K562 (cell line): Measurements from ENCODE around the gene IGSF3. TPM values are rescaled to one million over a fixed set of nuclear protein-coding genes. Genes with fewer than 3 reads are reported as not detected.
A peak's percentile ranks its signal among the peaks of the same experiment; 100 is the strongest.
"Not testable (repeated sequence)": the region's sequence is repeated elsewhere in the genome, so short reads cannot be mapped to it uniquely, and the experiment has no call there.

Experiments used
- ATAC-seq: fragments of 200-7000 bp; cut with Tn5 transposase; 3 replicates; pipeline ENCODE4 v1.9.1; 2020; ENCODE audit warnings: moderate library complexity
- BruUV-seq: library from RNA; stranded (reverse); fragments of 400-500 nt; replicated peaks from 2 replicates; lab custom pipeline; 2021; lab: Mats Ljungman, UMichigan
- CTCF ChIA-PET: fragments of 300-600 bp; formaldehyde crosslinking; extraction: SDS; loops from one replicate; lab custom pipeline; 2021; ENCODE audit warnings: low intra/inter-chr PET ratio; lab: Yijun Ruan, JAX
- POLR2A ChIA-PET: fragments of 300-600, 350-650 bp; sonication (Branson Sonifier 250); formaldehyde crosslinking; extraction: SDS; loops from one replicate; lab custom pipeline; 2021; ENCODE audit warnings: antibody characterized with exemption, inconsistent platforms; lab: Yijun Ruan, JAX
- DNase-seq, 4 experiments: peaks; one replicate each; pipeline versions ENCODE4 v3.0.0 to v3.0.0-alpha.2; 2011 to 2018; ENCODE audit warnings: low spot score in 3 of 4, mixed read lengths in 3 of 4; ENCODE audit errors: extremely low read depth in 1 of 4
- FAIRE-seq: peaks from 2 replicates; lab custom pipeline; 2011; peaks lifted over from hg19 to GRCh38; lab: Jason Lieb, UNC
- H2AFZ ChIP-seq: 2 replicates; pipeline ENCODE4 v1.6.0; 2011; ENCODE audit warnings: low read depth, low read length, control low read depth, inconsistent platforms
- H3K27ac ChIP-seq: fragments of 200-600 bp; 3 replicates; pipeline ENCODE4 v1.8.0; 2011; ENCODE audit warnings: low read depth, mild to moderate bottlenecking, control low read depth, inconsistent platforms, low read length, moderate library complexity, mixed read lengths; ENCODE audit errors: extremely low read depth
- H3K27me3 ChIP-seq, 2 experiments: fragments of 300-600 bp in 1 of 2; 2 replicates in 1 of 2; 3 replicates in 1 of 2; pipeline versions ENCODE4 v1.6.0 to v1.8.0; 2011; ENCODE audit warnings: inconsistent platforms in 2 of 2, low read length in 2 of 2, mild to moderate bottlenecking in 1 of 2, mixed read lengths in 1 of 2, moderate library complexity in 1 of 2; ENCODE audit not compliant: control insufficient read depth in 2 of 2, insufficient read depth in 2 of 2
- H3K36me3 ChIP-seq: fragments of 300-600 bp; 3 replicates; pipeline ENCODE4 v1.8.0; 2011; ENCODE audit warnings: mild to moderate bottlenecking, low read length, inconsistent platforms; ENCODE audit not compliant: control insufficient read depth, insufficient read depth
- H3K4me1 ChIP-seq, 2 experiments: fragments of 200-600 bp in 1 of 2; replicated peaks in 1 of 2; 2 replicates in 1 of 2; 3 replicates in 1 of 2; pipeline versions ENCODE4 v1.5.1 to v1.8.0; 2011; ENCODE audit warnings: inconsistent platforms in 2 of 2, low read length in 2 of 2, mild to moderate bottlenecking in 1 of 2, mixed read lengths in 1 of 2, moderate library complexity in 1 of 2; ENCODE audit not compliant: control insufficient read depth in 2 of 2, insufficient read depth in 2 of 2
- H3K4me2 ChIP-seq: 2 replicates; pipeline ENCODE4 v1.6.1; 2011; ENCODE audit warnings: low read length, control low read depth, inconsistent platforms, mixed read lengths; ENCODE audit not compliant: insufficient read depth
- H3K4me3 ChIP-seq: fragments of 200-600 bp; sonication (generic), shearing (Covaris generic); 2 replicates; pipeline ENCODE4 v1.5.1; 2016; ENCODE audit warnings: control low read depth, inconsistent platforms
- H3K79me2 ChIP-seq: fragments of 200-600 bp; 3 replicates; pipeline ENCODE4 v1.8.0; 2011; ENCODE audit warnings: low read length, inconsistent platforms; ENCODE audit not compliant: control insufficient read depth, insufficient read depth
- H3K9ac ChIP-seq, 2 experiments: 2 replicates each; pipeline versions ENCODE4 v1.6.0 to v1.6.1; 2011; ENCODE audit warnings: low read depth in 2 of 2, low read length in 2 of 2, control low read depth in 1 of 2, inconsistent platforms in 1 of 2, mild to moderate bottlenecking in 1 of 2, mixed read lengths in 1 of 2; ENCODE audit not compliant: insufficient read depth in 1 of 2
- H3K9me1 ChIP-seq: one replicate; pipeline ENCODE4 v1.6.0; 2011; ENCODE audit warnings: inconsistent platforms, mild to moderate bottlenecking, low read length, moderate library complexity; ENCODE audit not compliant: control insufficient read depth, insufficient read depth
- H3K9me3 ChIP-seq: replicated peaks from 2 replicates; pipeline ENCODE4 v1.5.1; 2011; ENCODE audit warnings: low read depth, low read length, inconsistent platforms; ENCODE audit not compliant: control insufficient read depth, insufficient read depth
- H4K20me1 ChIP-seq: replicated peaks from 2 replicates; pipeline ENCODE4 v1.6.1; 2011; ENCODE audit warnings: low read length, inconsistent platforms, mixed read lengths; ENCODE audit not compliant: control insufficient read depth, insufficient read depth
- CBFA2T2 ChIP-seq: fragments of 450-650 bp; conservative IDR thresholded peaks from 2 replicates; pipeline ENCODE4 v1.6.1; 2017; ENCODE audit warnings: mild to moderate bottlenecking
- CBFA2T3 ChIP-seq: fragments of 450-650 bp; IDR thresholded peaks from 2 replicates; pipeline ENCODE4 v1.6.1; 2017
- ESRRA ChIP-seq: fragments of 450-650 bp; IDR thresholded peaks from 2 replicates; pipeline ENCODE4 v1.6.1; 2014; ENCODE audit warnings: low read depth, mild to moderate bottlenecking, moderate library complexity, borderline replicate concordance
- FOXK2 ChIP-seq, 2 experiments: fragments of 450-650 bp; IDR thresholded peaks in 1 of 2; conservative IDR thresholded peaks in 1 of 2; 2 replicates each; pipeline ENCODE4 v1.6.1; 2016; ENCODE audit warnings: low read depth in 2 of 2, mild to moderate bottlenecking in 1 of 2
- NFE2 ChIP-seq: IDR thresholded peaks from 2 replicates; pipeline ENCODE4 v1.6.1; 2014; ENCODE audit warnings: antibody characterized with exemption, low read depth
- NR2C1 ChIP-seq, 2 experiments: fragments of 450-650 bp; IDR thresholded peaks; 2 replicates each; pipeline ENCODE4 v1.6.1; 2017; ENCODE audit warnings: mild to moderate bottlenecking in 2 of 2, antibody characterized with exemption in 1 of 2, inconsistent platforms in 1 of 2, missing compliant biosample characterization in 1 of 2, missing genetic modification characterization in 1 of 2
- TAL1 ChIP-seq: fragments of 450-650 bp; IDR thresholded peaks from 2 replicates; pipeline ENCODE4 v1.6.1; 2016; ENCODE audit warnings: mild to moderate bottlenecking
- TRIM24 ChIP-seq, 2 experiments: fragments of 450-650 bp; IDR thresholded peaks; 2 replicates each; pipeline ENCODE4 v1.6.1; 2016
- YY1 ChIP-seq, 3 experiments: IDR thresholded peaks; 2 replicates each; pipeline ENCODE4 v1.6.1; 2011; ENCODE audit warnings: low read length in 2 of 3, mild to moderate bottlenecking in 2 of 3, moderate library complexity in 2 of 3, borderline replicate concordance in 1 of 3, control low read depth in 1 of 3, low read depth in 1 of 3; ENCODE audit not compliant: insufficient read depth in 3 of 3, insufficient replicate concordance in 2 of 3, control insufficient read depth in 1 of 3, insufficient read length in 1 of 3; ENCODE audit errors: extremely low read depth in 1 of 3
- WGBS: fragments of 100-300 bp; shearing (Covaris generic); methylation state at CpG from one replicate; pipeline ENCODE4 v1.1.6; 2016; ENCODE audit warnings: low coverage, mixed read lengths; ENCODE audit not compliant: insufficient coverage; ENCODE audit errors: missing lambda C conversion rate; 5-methylcytosine and 5-hydroxymethylcytosine counted together
- in situ Hi-C: fragments of 300-500 bp; cut with MboI; formaldehyde crosslinking; loops from 4 replicates; pipeline ENCODE4 v1.15.0; 2018; ENCODE audit warnings: inconsistent platforms, mixed read lengths
- intact Hi-C: fragments of 100-400 bp; cut with micrococcal nuclease; formaldehyde crosslinking; loops from 2 replicates; pipeline ENCODE4 v1.14.2; 2022
- polyA plus RNA-seq, 8 experiments: library from polyadenylated mRNA; depleted of rRNA in 4 of 8; stranded (reverse) in 5 of 8; unstranded in 3 of 8; fragments of >200 nt; fragmentation: Nextera tagmentation in 2 of 8; fragmentation: Illumina TruSeq in 1 of 8; extraction: Ambion mirVana in 2 of 8; extraction: Trizol in 1 of 8; gene quantifications; 2 replicates each; pipeline versions ENCODE4 v1.2.1 to v1.2.3, GENCODE V29; 2011 to 2014; ENCODE audit warnings: inconsistent platforms in 1 of 8, missing spikeins in 1 of 8
- total RNA-seq, 7 experiments: library from RNA; depleted of rRNA in 6 of 7; stranded (reverse); fragments of >200 nt in 6 of 7; fragmentation: Illumina TruSeq in 2 of 7; extraction: Trizol in 2 of 7; gene quantifications; 2 replicates each; pipeline versions ENCODE4 v1.2.1 to v1.2.3, GENCODE V29; 2011 to 2021; ENCODE audit warnings: low replicate concordance in 1 of 7

IGSF3 gene
- total and polyA plus RNA-seq, 9 of the 15 experiments (the other 6 are each of a cell fraction or from before 2014, with no cell fraction given): 1.1 to 15.0 (median 8.3) TPM

- in situ Hi-C loops, H3K9me3 ChIP-seq, H2AFZ ChIP-seq, ATAC-seq, H3K79me2 ChIP-seq, H3K36me3 ChIP-seq, CTCF ChIA-PET, H4K20me1 ChIP-seq, H3K4me2 ChIP-seq, BruUV-seq, H3K27me3 ChIP-seq, DNase-seq: not testable (repeated sequence)
- 58% methylated on average over 14 of the region's 14 CpGs for WGBS
- peak; percentile 13; the same call in 1 of the 2 replicates for TF ChIP-seq NFE2
- TF ChIP-seq, all 486 proteins: peak for 1; not testable (repeated sequence) for 485
- H3K9ac ChIP-seq, H3K4me3 ChIP-seq, FAIRE-seq, H3K4me1 ChIP-seq, POLR2A ChIA-PET, H3K27ac ChIP-seq, H3K9me1 ChIP-seq, intact Hi-C loops: not testable (repeated sequence)
These were observed 24.9 kb downstream of the IGSF3 start for GRCh38 chr1:116642311-116643280.

- in situ Hi-C loops, DNase-seq, BruUV-seq: not testable (repeated sequence)
These were observed 29.9 kb downstream of the IGSF3 start for GRCh38 chr1:116637583-116637982.

More at GRCh38 chr1:116637583-116637982, 29.9 kb downstream of the IGSF3 start:
- H2AFZ ChIP-seq; H3K36me3 ChIP-seq; intact Hi-C loops; H3K27me3 ChIP-seq; H3K9ac ChIP-seq; CTCF ChIA-PET; POLR2A ChIA-PET; H3K4me3 ChIP-seq; H3K9me3 ChIP-seq; H3K27ac ChIP-seq; H3K4me2 ChIP-seq; H3K9me1 ChIP-seq; H4K20me1 ChIP-seq; FAIRE-seq; H3K79me2 ChIP-seq; ATAC-seq; TF ChIP-seq NR2C1 (IDR thresholded peaks at IDR 0.05): not testable (repeated sequence)
- H3K4me1 ChIP-seq: peaks cover 3 to 18% of the 10 kb centered on the region in 2 experiments; a peak in 3 of 5 replicates
- WGBS: 18% methylated on average over 2 of the region's 2 CpGs
- TF ChIP-seq CBFA2T3 (peak; percentile 74), NR2C1 (tag; IDR thresholded peaks at IDR 0.05) (peak; percentile 77), FOXK2 (conservative IDR thresholded peaks at IDR 0.05 in 1 of 2, IDR thresholded peaks at IDR 0.05 in 1 of 2; ENCODE audit: low read depth in 2 of 2) (peak in 1 of 2 experiments; percentile 10; a peak in 1 of 4 replicates), TAL1 (0 out of 2 replicates have a peak, but pooled peaks have one; percentile 8), TRIM24 (IDR thresholded peaks at IDR 0.05) (peak in 1 of 2 experiments; percentile 24; a peak in 1 of 4 replicates), ESRRA (peak; percentile 78), CBFA2T2 (peak; percentile 69), YY1 (IDR thresholded peaks at IDR 0.05; ENCODE audit: borderline replicate concordance in 1 of 3, control insufficient read depth in 1 of 3, extremely low read depth in 1 of 3, insufficient read depth in 3 of 3, insufficient read length in 1 of 3, insufficient replicate concordance in 2 of 3, low read depth in 1 of 3, low read length in 2 of 3) (peak in 1 of 3 experiments; percentile 9)
- TF ChIP-seq, all 486 proteins: peak for 8; not testable (repeated sequence) for 478
